NCI-H345 (cell line): ENCODE measurements around the gene ZNF652.
"Not testable (repeated sequence)": the region's sequence is repeated elsewhere in the genome, so short reads cannot be mapped to it uniquely, and the experiment has no call there.

Experiments used
- DNase-seq: peaks from one replicate; lab custom pipeline; 2025; lab: John Stamatoyannopoulos, UW

The ZNF652 gene

GRCh38 chr17:49261540-49261939 lies 100.5 kb downstream of the ZNF652 start:
- not testable (repeated sequence) for DNase-seq

DNA sequence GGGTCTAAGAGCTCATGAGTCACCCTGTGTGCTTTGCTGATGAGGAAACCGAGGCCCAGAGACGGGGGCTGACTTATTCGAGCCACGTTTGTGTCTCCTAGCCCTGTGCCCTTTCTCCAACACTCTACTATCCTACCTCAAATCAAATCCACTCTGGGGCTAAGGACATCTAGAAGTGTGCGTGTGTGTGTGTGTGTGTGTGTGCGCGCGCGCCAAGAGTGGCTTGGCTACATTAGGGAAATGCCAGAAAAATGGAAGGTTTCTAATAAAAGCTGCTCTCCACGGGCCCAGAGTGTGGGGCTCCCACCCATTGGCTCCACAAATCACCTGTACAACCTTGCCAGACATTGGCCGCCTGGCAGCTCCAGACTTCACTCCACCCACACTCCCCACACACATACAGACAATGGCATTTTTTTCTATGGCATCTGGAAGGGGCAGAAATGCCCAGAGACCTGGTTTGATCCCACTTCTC lies 101.2 kb downstream of the ZNF652 start:
- DNase-seq, result no peak

- DNase-seq, result peak; percentile 35
Measured at GRCh38 chr17:49260011-49260816, 101.8 kb downstream of the ZNF652 start.

DNA sequence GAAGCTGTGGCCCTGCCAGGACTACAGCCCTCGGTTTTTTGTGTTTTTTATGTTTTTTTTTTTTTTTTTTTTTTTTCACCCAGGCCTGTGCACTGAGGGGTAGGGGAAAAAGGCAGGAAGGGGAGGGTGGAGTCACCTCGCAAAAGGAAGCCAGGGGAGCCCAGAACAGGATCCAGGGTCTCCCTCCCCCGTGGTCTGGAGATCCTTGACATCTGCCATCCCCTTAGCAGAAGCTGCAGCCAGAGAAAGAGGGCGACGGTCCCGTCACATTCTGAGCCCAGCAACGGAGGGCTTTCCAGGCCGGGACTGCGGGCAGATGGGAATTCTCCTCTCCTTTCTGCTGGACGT lies 102.4 kb downstream of the ZNF652 start:
- DNase-seq, result no peak

DNA sequence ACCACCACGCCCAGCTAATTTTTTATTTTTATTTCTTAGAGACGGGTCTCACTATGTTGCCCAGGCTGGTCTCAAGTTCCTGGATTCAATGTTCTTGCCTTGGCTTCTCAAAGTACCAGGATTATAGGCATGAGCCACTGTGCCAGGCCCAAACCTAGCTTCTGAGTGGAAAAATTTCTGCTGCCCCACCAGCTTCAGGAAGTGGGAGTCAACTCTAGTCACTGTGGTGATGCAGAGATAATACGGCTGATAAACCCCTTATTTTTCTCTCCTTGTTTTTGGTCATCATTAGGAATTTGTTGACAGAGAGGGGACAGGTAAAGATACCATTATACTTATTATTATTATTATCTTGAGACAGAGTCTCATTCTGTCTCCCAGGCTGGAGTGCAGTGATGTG lies 103.7 kb downstream of the ZNF652 start:
- DNase-seq, result no peak

DNA sequence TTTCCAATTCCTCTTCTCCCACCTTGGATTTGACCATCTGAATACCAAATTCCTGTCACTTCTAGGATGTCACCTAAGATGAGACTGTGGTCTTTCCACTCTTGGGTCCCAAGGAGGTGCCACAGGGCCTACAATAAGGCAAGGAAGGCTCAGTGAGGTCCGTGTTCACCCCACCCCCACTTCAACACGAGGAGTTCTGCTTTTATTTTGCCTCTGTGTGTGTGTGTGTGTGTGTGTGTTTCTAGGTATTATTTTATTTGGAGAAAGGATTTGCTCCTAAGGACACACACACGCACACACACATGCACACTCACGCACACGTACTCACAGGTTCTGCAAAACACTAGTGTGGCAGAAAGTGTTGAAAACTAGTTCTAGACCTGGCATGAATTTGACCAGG lies 106.9 kb downstream of the ZNF652 start:
- DNase-seq, result no peak

DNA sequence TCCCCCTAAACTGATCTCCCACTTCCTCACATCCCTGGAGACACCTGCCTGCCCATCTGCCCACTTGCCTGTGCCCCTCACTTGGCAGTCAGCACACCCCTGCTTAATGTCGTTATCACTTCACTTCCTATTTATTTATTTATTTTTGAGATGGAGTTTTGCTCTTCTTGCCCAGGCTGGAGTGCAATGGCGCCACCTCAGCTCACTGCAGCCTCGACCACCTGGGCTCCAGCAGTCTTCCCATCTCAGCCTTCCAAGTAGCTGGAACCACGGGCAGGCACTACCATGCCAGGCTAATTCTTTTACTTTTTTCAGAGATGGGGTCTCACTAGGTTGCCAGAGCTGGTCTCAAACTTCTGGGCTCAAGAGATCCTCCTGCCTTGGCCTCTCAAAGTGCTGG lies 108.0 kb downstream of the ZNF652 start:
- no peak for DNase-seq

GRCh38 chr17:49252148-49252695 lies 109.8 kb downstream of the ZNF652 start:
- DNase-seq, result no peak

- DNase-seq, result no peak
Measured at GRCh38 chr17:49249890-49250522, 112.0 kb downstream of the ZNF652 start.

DNA sequence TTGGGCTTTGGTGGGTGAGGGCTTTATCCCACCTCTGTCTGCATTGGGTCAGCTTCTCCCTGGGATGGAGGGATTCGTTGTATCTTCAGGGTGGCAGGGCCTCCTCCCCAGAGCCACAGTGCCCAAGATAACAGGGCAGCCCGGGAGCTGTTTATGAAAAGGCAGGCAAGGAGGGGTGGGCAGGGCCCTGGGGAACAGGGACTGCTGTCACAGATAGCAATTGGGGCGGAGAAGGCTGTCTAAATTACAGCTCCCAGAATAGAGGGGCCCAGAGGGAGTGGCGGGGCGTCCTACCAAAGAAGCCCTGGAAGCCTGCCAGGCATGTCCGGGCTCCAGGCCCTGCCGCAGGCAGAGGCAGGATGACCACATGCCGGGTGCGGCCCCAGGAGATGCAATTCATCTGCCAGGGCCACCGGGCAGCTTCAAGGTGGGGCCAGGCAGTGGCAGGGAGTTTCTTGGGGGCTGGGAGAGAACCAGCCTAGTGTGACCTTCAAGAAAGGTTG lies 112.7 kb downstream of the ZNF652 start:
- DNase-seq, result peak; percentile 8

- no peak for DNase-seq
Measured at GRCh38 chr17:49247944-49248343, 114.1 kb downstream of the ZNF652 start.

GRCh38 chr17:49244839-49245238 lies 117.2 kb downstream of the ZNF652 start:
- DNase-seq, result no peak
